Measurements from ENCODE around the gene DLX4. TPM values are rescaled to one million over a fixed set of nuclear protein-coding genes. Genes with fewer than 3 reads are reported as not detected.

DLX4 gene
- total and polyA plus RNA-seq, 12 donors = 0.10 to 0.96 (median 0.27) TPM; not detected in 3

DNA sequence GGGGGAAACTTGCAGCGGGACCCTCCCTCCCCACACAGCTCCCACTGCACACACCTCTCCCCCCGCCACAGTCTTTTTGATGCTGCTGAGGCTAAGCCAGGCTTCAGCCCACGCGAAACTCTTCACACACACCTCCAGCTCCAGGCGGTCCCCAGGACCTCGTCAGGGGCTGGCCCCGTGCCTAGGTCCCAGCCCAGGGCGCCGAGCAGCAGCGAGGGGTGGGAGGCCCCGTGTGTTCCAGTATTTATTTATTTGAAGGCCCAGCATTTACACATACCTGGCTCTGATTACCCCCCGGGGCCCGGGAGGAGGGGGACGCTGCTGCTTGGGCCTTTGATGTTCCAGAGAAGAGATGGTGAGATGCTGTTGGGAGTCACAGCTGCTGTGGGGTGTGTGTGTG lies 44.9 kb upstream of the DLX4 start:
- 72 to 81% (median 76%) methylated on average over 13 to 14 of the region's 14 CpGs for WGBS, 4 donors
- Histone ChIP-seq H3K4me3 (no peak overlapping the region), H3K9me3 (replicated peaks in 1 of 3) (no peaks in the 10 kb centered on the region), H3K4me1 (replicated peaks in 1 of 2) (peaks cover 0 to 5% of the 10 kb centered on the region in 2 donors), H3K36me3 (replicated peaks in 1 of 2) (no peaks in the 10 kb centered on the region), H3K27ac (no peak overlapping the region), H3K27me3 (no peaks in the 10 kb centered on the region)
- no peak for DNase-seq
- intact Hi-C loops (cut with DNase I) = no loop called here
- no peak for TF ChIP-seq POLR2A (IDR thresholded peaks at IDR 0.05)
- no peak for TF ChIP-seq CTCF (IDR thresholded peaks at IDR 0.05)

DNA sequence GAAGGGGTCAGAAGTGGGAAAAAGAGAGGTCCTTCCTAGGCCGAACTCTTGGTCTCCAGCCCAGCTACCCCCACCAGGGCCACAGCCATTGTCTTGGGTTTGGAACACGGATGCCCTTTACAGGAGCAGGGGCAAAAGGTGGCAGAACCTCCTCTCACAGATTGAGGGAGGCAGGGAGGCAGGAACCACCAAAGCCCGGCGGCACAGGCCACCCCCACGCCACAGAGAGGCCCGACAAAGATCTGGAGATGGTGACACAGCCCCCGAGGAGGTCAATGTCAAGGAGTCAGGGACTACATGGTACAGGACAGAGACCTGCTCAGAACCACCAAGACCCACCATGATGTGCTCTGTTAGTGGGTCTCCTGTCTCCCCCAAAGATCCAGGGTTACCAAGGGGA lies 44.4 kb upstream of the DLX4 start:
- Histone ChIP-seq H3K4me3 (no peak overlapping the region), H3K9me3 (replicated peaks in 1 of 3) (no peaks in the 10 kb centered on the region), H3K27ac (no peak overlapping the region), H3K36me3 (replicated peaks in 1 of 2) (no peaks in the 10 kb centered on the region), H3K27me3 (no peaks in the 10 kb centered on the region), H3K4me1 (replicated peaks in 1 of 2) (peaks cover 0 to 5% of the 10 kb centered on the region in 2 donors)
- DNase-seq = no peak
- 72 to 93% (median 82%) methylated on average over 2 to 7 of the region's 7 CpGs for WGBS, 4 donors
- intact Hi-C loops (cut with DNase I) = no loop called here
- TF ChIP-seq CTCF (IDR thresholded peaks at IDR 0.05) = no peak

DNA sequence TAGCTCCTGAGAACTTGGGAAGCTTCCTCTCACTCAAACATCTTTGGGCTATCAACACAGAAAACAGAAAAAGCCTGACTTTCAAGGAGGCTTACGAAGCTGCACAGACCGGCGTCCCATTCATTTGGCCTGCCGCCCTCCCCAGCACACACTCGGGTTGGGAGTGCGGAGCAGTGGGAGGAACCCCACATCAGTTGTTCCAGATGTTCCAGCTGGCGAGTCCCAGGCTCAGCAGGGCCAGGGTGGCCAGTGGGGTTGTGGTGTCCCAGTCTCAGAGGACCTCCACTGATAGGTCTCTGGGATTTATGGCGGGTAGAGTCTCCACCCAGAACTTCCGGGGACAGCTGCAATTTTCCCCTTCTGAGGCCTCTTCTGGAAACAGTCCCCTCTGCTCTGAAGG lies 43.1 kb upstream of the DLX4 start:
- intact Hi-C loops (cut with DNase I) = no loop called here
- H3K4me1 ChIP-seq (replicated peaks in 1 of 2) = peaks cover 0 to 5% of the 10 kb centered on the region in 2 donors
- no peaks in the 10 kb centered on the region for H3K9me3 ChIP-seq (replicated peaks in 1 of 3)
- H3K36me3 ChIP-seq (replicated peaks in 1 of 2) = no peaks in the 10 kb centered on the region
- no peak overlapping the region for H3K4me3 ChIP-seq
- TF ChIP-seq POLR2A (IDR thresholded peaks at IDR 0.05) = no peak
- TF ChIP-seq CTCF (IDR thresholded peaks at IDR 0.05) = no peak
- WGBS, 4 donors = 76 to 89% (median 84%) methylated on average over 3 to 9 of the region's 9 CpGs
- DNase-seq = no peak
- H3K27me3 ChIP-seq = no peaks in the 10 kb centered on the region
- no peak overlapping the region for H3K27ac ChIP-seq

- no peak overlapping the region for H3K27ac ChIP-seq
- DNase-seq = peak; percentile 67 to 88 (median 74)
- no peaks in the 10 kb centered on the region for H3K27me3 ChIP-seq
- intact Hi-C loops (cut with DNase I) = no loop called here
- WGBS, 4 donors = 34 to 62% (median 45%) methylated on average over 8 to 13 of the region's 13 CpGs
- H3K36me3 ChIP-seq (replicated peaks in 1 of 2) = no peaks in the 10 kb centered on the region
- H3K4me3 ChIP-seq = no peak overlapping the region
- H3K9me3 ChIP-seq (replicated peaks in 1 of 3) = no peaks in the 10 kb centered on the region
- TF ChIP-seq CTCF (IDR thresholded peaks at IDR 0.05) (no peak), POLR2A (IDR thresholded peaks at IDR 0.05) (no peak)
- peaks cover 0 to 5% of the 10 kb centered on the region in 2 donors for H3K4me1 ChIP-seq (replicated peaks in 1 of 2)
Observed at GRCh38 chr17:49926886-49927285, 42.1 kb upstream of the DLX4 start.

Measured in adrenal gland (tissue), 12 donors.